Thoracic aorta (tissue), 2 donors: ENCODE measurements around the gene SIN3A. TPM values are rescaled to one million over a fixed set of nuclear protein-coding genes. Genes with fewer than 3 reads are reported as not detected.
A peak's percentile ranks its signal among the peaks of the same experiment; 100 is the strongest.
"Not testable (repeated sequence)": the region's sequence is repeated elsewhere in the genome, so short reads cannot be mapped to it uniquely, and the experiment has no call there.

Source experiments
- ATAC-seq: fragments of 150-250 bp; one replicate; pipeline ENCODE4 v1.8.0; 2017; ENCODE audit warnings: low read depth; ENCODE audit not compliant: insufficient number of reproducible peaks, low FRiP score
- DNase-seq: peaks from one replicate; pipeline ENCODE4 v3.0.0-alpha.2; 2020; ENCODE audit warnings: low spot score
- H3K27ac ChIP-seq, 2 donors: fragments of 200-600 bp; sonication (generic); 1 replicate in 1 of 2; 2 replicates in 1 of 2; pipeline ENCODE4 v1.5.1; 2016; ENCODE audit warnings: mild to moderate bottlenecking in 2 of 2, moderate library complexity in 2 of 2
- H3K27me3 ChIP-seq: fragments of 200-600 bp; sonication (generic); replicated peaks from 2 replicates; pipeline ENCODE4 v1.6.0; 2016; ENCODE audit warnings: mild to moderate bottlenecking; ENCODE audit not compliant: insufficient read depth
- H3K36me3 ChIP-seq: fragments of 200-600 bp; sonication (generic); one replicate; pipeline ENCODE4 v1.5.1; 2016
- H3K4me1 ChIP-seq, 2 donors: fragments of 200-600 bp; sonication (generic); 1 replicate in 1 of 2; 2 replicates in 1 of 2; pipeline versions ENCODE4 v1.5.1 to v1.6.0; 2016; ENCODE audit warnings: low read depth in 2 of 2, mild to moderate bottlenecking in 1 of 2; ENCODE audit not compliant: control insufficient read depth in 1 of 2
- H3K4me3 ChIP-seq: fragments of 200-600 bp; sonication (generic); 2 replicates; pipeline ENCODE4 v1.5.1; 2016; ENCODE audit warnings: mild to moderate bottlenecking
- H3K9me3 ChIP-seq: fragments of 200-600 bp; sonication (generic); 2 replicates; pipeline ENCODE4 v1.5.1; 2016
- CTCF ChIP-seq: fragments of 200-600 bp; sonication (generic); IDR thresholded peaks from one replicate; pipeline ENCODE4 v1.5.1; 2019; ENCODE audit warnings: antibody characterized with exemption
- total RNA-seq, 2 donors: library from RNA; depleted of rRNA; stranded (reverse); fragments of >200 nt; gene quantifications; one replicate each; pipeline versions ENCODE4 v1.1.0 to v1.2.3, GENCODE V29; 2016

SIN3A gene
- total RNA-seq, 2 donors from 2014 or later = 34.0 to 52.5 TPM

GRCh38 chr15:75347222-75348033, 104.1 kb downstream of the SIN3A start:
- Histone ChIP-seq H3K4me1 (peaks cover 6 to 23% of the 10 kb centered on the region in 2 donors), H3K9me3 (no peaks in the 10 kb centered on the region), H3K36me3 (no peaks in the 10 kb centered on the region), H3K27ac (peak overlapping the region; percentile 25 to 50), H3K27me3 (no peaks in the 10 kb centered on the region), H3K4me3 (peak overlapping the region; percentile 90)
- ATAC-seq = peak; percentile 35
- DNase-seq = no peak
- TF ChIP-seq CTCF = no peak

- peak within 1 kb of the TSS; percentile 25 to 50 for H3K27ac ChIP-seq
- H3K36me3 ChIP-seq = no peaks in the 10 kb centered on the region
- no peak for TF ChIP-seq CTCF
- H3K9me3 ChIP-seq = no peaks in the 10 kb centered on the region
- H3K27me3 ChIP-seq = no peaks in the 10 kb centered on the region
- ATAC-seq (no peak), DNase-seq (no peak)
- peaks cover 6 to 23% of the 10 kb centered on the region in 2 donors for H3K4me1 ChIP-seq
- H3K4me3 ChIP-seq = peak within 1 kb of the TSS; percentile 90
Measured at GRCh38 chr15:75346796-75347221, 104.7 kb downstream of the SIN3A start, which contains the start of gene NEIL1. TSS of gene NEIL1 (plus strand) at chr15:75347039. CDS start at chr15:75348906, 1,867 bp downstream.

- not testable (repeated sequence) for H3K9me3 ChIP-seq, ATAC-seq, DNase-seq, H3K27ac ChIP-seq, H3K27me3 ChIP-seq, H3K4me3 ChIP-seq, H3K36me3 ChIP-seq
- H3K4me1 ChIP-seq = peaks cover 4 to 18% of the 10 kb centered on the region in 2 donors
Measured at GRCh38 chr15:75343953-75344352, 107.5 kb downstream of the SIN3A start.

GRCh38 chr15:75342221-75342620, 109.3 kb downstream of the SIN3A start:
- DNase-seq (no peak), ATAC-seq (no peak)
- Histone ChIP-seq H3K27me3 (no peaks in the 10 kb centered on the region), H3K36me3 (peaks cover 9% of the 10 kb centered on the region), H3K4me1 (peaks cover 0 to 8% of the 10 kb centered on the region in 2 donors), H3K4me3 (no peak overlapping the region), H3K27ac (no peak overlapping the region), H3K9me3 (no peaks in the 10 kb centered on the region)
- no peak for TF ChIP-seq CTCF

GRCh38 chr15:75339531-75340240, 111.8 kb downstream of the SIN3A start:
- Histone ChIP-seq H3K4me1 (peaks cover 7 to 17% of the 10 kb centered on the region in 2 donors), H3K27me3 (no peaks in the 10 kb centered on the region), H3K36me3 (peaks cover 9% of the 10 kb centered on the region), H3K9me3 (no peaks in the 10 kb centered on the region), H3K27ac (no peak overlapping the region), H3K4me3 (no peak overlapping the region)
- ATAC-seq (no peak), DNase-seq (no peak)
- TF ChIP-seq CTCF = no peak
